Activated naive CD8-positive, alpha-beta T cell treated with anti-CD3 and anti-CD28 coated beads, Interleukin-2, amount 50 U/mL, for 24 hours (primary cell): Measurements from ENCODE around the gene GPR68.

Source experiments
- ATAC-seq: fragments of 150-1000 bp; cut with Tn5 transposase; one replicate; pipeline ENCODE4 v1.10.0; 2021
- DNase-seq: peaks from one replicate; pipeline ENCODE4 v3.0.0; 2021
- H3K27ac Mint-ChIP-seq: one replicate; pipeline ENCODE4 v1.8.0; 2021; ENCODE audit warnings: mild to moderate bottlenecking, mixed read lengths
- H3K27me3 Mint-ChIP-seq: one replicate; pipeline ENCODE4 v1.8.0; 2021; ENCODE audit warnings: mixed read lengths
- H3K36me3 Mint-ChIP-seq: one replicate; pipeline ENCODE4 v1.8.0; 2021; ENCODE audit warnings: low read depth, mixed read lengths
- H3K4me1 Mint-ChIP-seq: one replicate; pipeline ENCODE4 v1.8.0; 2021; ENCODE audit warnings: mixed read lengths
- H3K4me3 Mint-ChIP-seq: one replicate; pipeline ENCODE4 v1.8.0; 2021; ENCODE audit warnings: mild to moderate bottlenecking, moderate library complexity, mixed read lengths
- H3K9me3 Mint-ChIP-seq: one replicate; pipeline ENCODE4 v1.8.0; 2021; ENCODE audit warnings: mixed read lengths

The GPR68 gene

DNA sequence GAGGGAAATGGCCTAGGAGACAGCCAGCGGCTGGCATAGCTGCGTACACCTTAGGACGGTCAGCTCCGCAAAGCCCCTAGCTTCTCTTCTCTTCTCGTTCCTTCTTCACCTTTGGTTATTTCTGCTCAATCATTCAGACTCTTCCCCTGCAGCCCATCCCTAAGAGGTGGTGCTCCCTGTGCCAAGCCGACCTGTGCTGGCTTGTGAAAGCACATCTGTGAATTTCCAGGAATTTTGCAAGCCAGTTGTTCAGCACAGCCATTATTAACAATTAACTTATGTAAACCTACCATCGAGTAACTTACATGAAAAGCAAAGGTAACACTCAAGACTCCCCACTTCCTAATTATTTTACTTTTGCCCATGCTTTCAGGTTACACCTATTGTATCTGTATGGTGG is 20.9 kb upstream of the GPR68 start:
- Mint-ChIP-seq H3K27me3 (peaks cover 4% of the 10 kb centered on the region), H3K4me1 (peaks cover 56% of the 10 kb centered on the region), H3K4me3 (peak overlapping the region; percentile 21), H3K36me3 (peaks cover 4% of the 10 kb centered on the region), H3K27ac (no peak overlapping the region), H3K9me3 (no peaks in the 10 kb centered on the region)
- ATAC-seq, result no peak
- no peak for DNase-seq

GRCh38 chr14:91264151-91265150 is 19.9 kb upstream of the GPR68 start:
- H3K36me3 Mint-ChIP-seq, result peaks cover 2% of the 10 kb centered on the region
- no peak for ATAC-seq
- H3K27me3 Mint-ChIP-seq, result peaks cover 4% of the 10 kb centered on the region
- peaks cover 65% of the 10 kb centered on the region for H3K4me1 Mint-ChIP-seq
- peak; percentile 36 for DNase-seq
- peak overlapping the region; percentile 58 for H3K27ac Mint-ChIP-seq
- peak overlapping the region; percentile 64 for H3K4me3 Mint-ChIP-seq
- H3K9me3 Mint-ChIP-seq, result no peaks in the 10 kb centered on the region

- Mint-ChIP-seq H3K4me3 (peak overlapping the region; percentile 64), H3K36me3 (no peaks in the 10 kb centered on the region), H3K9me3 (no peaks in the 10 kb centered on the region), H3K4me1 (peaks cover 70% of the 10 kb centered on the region), H3K27ac (peak overlapping the region; percentile 26), H3K27me3 (peaks cover 4% of the 10 kb centered on the region)
- ATAC-seq (no peak), DNase-seq (no peak)
These were observed 18.8 kb upstream of the GPR68 start for GRCh38 chr14:91263329-91263728.

DNA sequence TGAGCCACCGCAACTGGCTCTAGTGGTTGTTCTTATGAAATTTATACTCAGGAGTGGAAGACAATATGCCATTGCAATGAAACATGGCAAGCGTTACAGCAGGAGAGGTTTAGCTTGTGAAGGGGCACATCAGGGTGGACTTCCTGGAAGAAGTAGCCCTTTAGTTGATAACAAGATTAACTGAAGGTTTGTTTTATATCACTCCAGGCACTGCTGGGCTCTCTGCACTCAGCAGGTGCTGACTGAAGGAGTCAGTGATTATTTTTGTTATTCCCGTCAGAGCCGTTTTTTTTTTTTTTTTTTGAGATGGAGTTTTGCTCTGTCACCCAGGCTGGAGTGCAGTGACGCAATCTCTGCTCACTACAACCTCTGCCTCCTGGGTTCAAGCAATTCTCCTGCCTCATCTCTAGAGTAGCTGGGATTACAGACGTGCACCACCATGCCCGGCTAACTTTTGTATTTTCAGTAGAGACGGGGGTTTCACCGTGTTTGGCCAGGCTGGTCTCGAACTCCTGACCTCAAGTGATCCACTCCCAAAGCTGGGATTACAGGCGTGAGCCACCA is 17.6 kb upstream of the GPR68 start:
- H3K4me3 Mint-ChIP-seq, result no peak overlapping the region
- DNase-seq, result no peak
- H3K27ac Mint-ChIP-seq, result no peak overlapping the region

GRCh38 chr14:91261115-91261514 is 16.6 kb upstream of the GPR68 start:
- DNase-seq (peak; percentile 65), ATAC-seq (peak; percentile 97)
- H3K27ac Mint-ChIP-seq, result peak overlapping the region; percentile 83
- H3K9me3 Mint-ChIP-seq, result no peaks in the 10 kb centered on the region
- no peak overlapping the region for H3K4me3 Mint-ChIP-seq
- H3K4me1 Mint-ChIP-seq, result peaks cover 75% of the 10 kb centered on the region
- peaks cover 4% of the 10 kb centered on the region for H3K27me3 Mint-ChIP-seq
- no peaks in the 10 kb centered on the region for H3K36me3 Mint-ChIP-seq

More for the DNA sequence above, 17.6 kb upstream of the GPR68 start:
- H3K4me1 Mint-ChIP-seq, result peaks cover 77% of the 10 kb centered on the region
- H3K9me3 Mint-ChIP-seq, result no peaks in the 10 kb centered on the region
- no peaks in the 10 kb centered on the region for H3K36me3 Mint-ChIP-seq
- peaks cover 4% of the 10 kb centered on the region for H3K27me3 Mint-ChIP-seq
- no peak for ATAC-seq

GRCh38 chr14:91258876-91259275 is 14.4 kb upstream of the GPR68 start:
- Mint-ChIP-seq H3K4me3 (no peak overlapping the region), H3K9me3 (no peaks in the 10 kb centered on the region), H3K27ac (no peak overlapping the region), H3K4me1 (peaks cover 73% of the 10 kb centered on the region), H3K27me3 (peaks cover 3% of the 10 kb centered on the region), H3K36me3 (no peaks in the 10 kb centered on the region)
- ATAC-seq, result no peak
- DNase-seq, result no peak

DNA sequence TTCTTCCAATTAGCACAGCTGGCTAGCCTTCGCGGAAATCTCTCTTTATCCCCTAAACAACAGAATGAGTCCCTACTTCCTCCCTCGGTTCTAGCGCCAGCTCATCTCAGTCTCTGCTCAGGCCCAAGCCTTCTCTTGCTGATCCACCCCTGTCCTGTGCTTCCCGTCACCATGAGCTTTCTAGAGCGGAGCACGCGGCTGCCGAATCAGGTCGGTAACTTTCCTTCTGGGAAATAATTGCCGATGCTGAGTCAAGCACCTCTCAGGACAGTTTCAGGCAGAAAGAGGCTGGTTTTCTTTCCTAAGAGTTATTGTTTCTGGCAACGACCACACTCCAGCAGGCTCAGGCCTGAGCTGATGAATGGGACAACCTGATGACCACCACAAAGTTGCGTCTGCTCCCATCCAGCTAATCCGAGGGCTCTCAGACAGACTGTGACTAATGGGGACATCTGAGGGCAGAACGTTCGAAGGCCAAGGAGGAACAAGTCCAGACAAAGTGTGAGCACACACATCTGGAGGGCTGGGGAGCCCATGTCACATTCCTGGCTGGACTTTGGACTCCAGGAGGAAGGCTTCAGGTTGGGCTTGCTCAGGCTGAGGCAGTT is 13.6 kb upstream of the GPR68 start:
- H3K27me3 Mint-ChIP-seq, result peaks cover under 1% of the 10 kb centered on the region
- peak overlapping the region; percentile 8 for H3K27ac Mint-ChIP-seq
- H3K4me1 Mint-ChIP-seq, result peaks cover 67% of the 10 kb centered on the region
- no peak for DNase-seq
- no peak overlapping the region for H3K4me3 Mint-ChIP-seq
- H3K9me3 Mint-ChIP-seq, result no peaks in the 10 kb centered on the region
- H3K36me3 Mint-ChIP-seq, result no peaks in the 10 kb centered on the region
- no peak for ATAC-seq

GRCh38 chr14:91257328-91258010 is 13.0 kb upstream of the GPR68 start:
- no peak overlapping the region for H3K4me3 Mint-ChIP-seq
- H3K27me3 Mint-ChIP-seq, result no peaks in the 10 kb centered on the region
- H3K4me1 Mint-ChIP-seq, result peaks cover 67% of the 10 kb centered on the region
- no peaks in the 10 kb centered on the region for H3K36me3 Mint-ChIP-seq
- no peaks in the 10 kb centered on the region for H3K9me3 Mint-ChIP-seq
- DNase-seq (no peak), ATAC-seq (no peak)
- H3K27ac Mint-ChIP-seq, result no peak overlapping the region

DNA sequence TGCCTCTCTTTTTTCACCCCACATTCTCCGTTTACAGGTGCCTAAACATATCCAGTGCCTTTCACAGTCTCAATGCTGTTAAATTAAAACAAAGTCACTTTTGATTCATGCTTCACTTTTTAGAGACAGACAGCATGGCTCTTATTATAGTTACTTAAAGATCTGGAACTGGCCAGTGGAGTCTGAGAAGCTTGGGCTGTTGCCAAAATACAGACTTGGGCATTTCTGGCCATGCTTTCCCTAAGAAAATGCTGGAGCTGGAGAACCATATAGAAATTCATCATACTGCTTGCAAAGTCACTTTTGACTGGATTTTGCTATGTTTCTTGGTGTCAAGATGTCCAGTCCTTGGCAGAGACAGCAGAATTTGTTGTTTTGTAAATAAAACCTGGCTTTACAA is 12.2 kb upstream of the GPR68 start:
- peaks cover 3% of the 10 kb centered on the region for H3K36me3 Mint-ChIP-seq
- no peaks in the 10 kb centered on the region for H3K27me3 Mint-ChIP-seq
- peaks cover 69% of the 10 kb centered on the region for H3K4me1 Mint-ChIP-seq
- H3K27ac Mint-ChIP-seq, result no peak overlapping the region
- DNase-seq, result no peak
- no peak for ATAC-seq
- no peak overlapping the region for H3K4me3 Mint-ChIP-seq
- H3K9me3 Mint-ChIP-seq, result no peaks in the 10 kb centered on the region

DNA sequence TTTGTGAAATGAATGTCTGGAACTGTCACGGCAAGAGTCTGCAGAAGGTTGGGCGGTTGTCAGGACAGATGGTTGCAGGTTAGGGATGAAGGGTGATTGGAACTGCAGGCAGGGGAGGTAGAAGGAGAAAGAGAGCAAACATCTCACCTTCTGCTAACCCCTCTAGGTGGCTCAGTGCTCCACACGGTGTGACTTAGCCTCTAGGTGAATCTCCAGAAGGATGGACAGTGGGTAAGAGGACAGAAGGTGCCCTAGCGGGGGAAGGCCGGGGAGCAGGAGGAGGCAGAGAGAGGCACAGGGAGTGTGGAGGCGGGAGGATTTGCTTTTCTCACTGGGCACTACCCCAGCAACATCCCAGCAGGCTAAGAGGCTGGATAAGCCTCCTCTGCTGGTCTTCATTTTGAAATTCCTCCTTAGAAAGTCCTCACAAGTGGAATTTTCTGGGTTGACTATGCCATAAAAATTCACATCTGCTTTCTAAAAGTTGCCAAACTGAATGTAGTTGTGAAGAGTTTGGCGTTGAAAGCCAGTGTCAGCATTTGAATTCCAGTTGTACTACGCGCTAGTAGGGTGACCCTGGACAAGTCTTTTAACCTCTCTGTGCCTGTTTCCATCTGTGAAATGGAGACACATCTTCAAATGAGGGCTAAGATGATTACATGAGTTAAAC is 10.7 kb upstream of the GPR68 start:
- DNase-seq (no peak), ATAC-seq (no peak)
- no peaks in the 10 kb centered on the region for H3K27me3 Mint-ChIP-seq
- peaks cover 69% of the 10 kb centered on the region for H3K4me1 Mint-ChIP-seq
- H3K4me3 Mint-ChIP-seq, result no peak overlapping the region
- no peaks in the 10 kb centered on the region for H3K9me3 Mint-ChIP-seq
- H3K36me3 Mint-ChIP-seq, result peaks cover 3% of the 10 kb centered on the region
- H3K27ac Mint-ChIP-seq, result no peak overlapping the region

GRCh38 chr14:91254461-91254860 is 10.0 kb upstream of the GPR68 start:
- DNase-seq, result no peak
- Mint-ChIP-seq H3K4me3 (peak overlapping the region; percentile 67), H3K27ac (peak overlapping the region; percentile 60), H3K36me3 (peaks cover 3% of the 10 kb centered on the region), H3K27me3 (no peaks in the 10 kb centered on the region), H3K9me3 (no peaks in the 10 kb centered on the region), H3K4me1 (peaks cover 69% of the 10 kb centered on the region)
- ATAC-seq, result peak; percentile 23

- DNase-seq (no peak), ATAC-seq (no peak)
- Mint-ChIP-seq H3K4me1 (peaks cover 70% of the 10 kb centered on the region), H3K27ac (peak overlapping the region; percentile 60), H3K36me3 (peaks cover 3% of the 10 kb centered on the region), H3K9me3 (no peaks in the 10 kb centered on the region), H3K27me3 (no peaks in the 10 kb centered on the region), H3K4me3 (peak overlapping the region; percentile 67)
These were observed 9.4 kb upstream of the GPR68 start for GRCh38 chr14:91253795-91254323.

- Mint-ChIP-seq H3K4me1 (peaks cover 71% of the 10 kb centered on the region), H3K9me3 (no peaks in the 10 kb centered on the region), H3K4me3 (peak overlapping the region; percentile 36), H3K27ac (no peak overlapping the region), H3K36me3 (peaks cover 3% of the 10 kb centered on the region), H3K27me3 (no peaks in the 10 kb centered on the region)
- peak; percentile 13 for ATAC-seq
- DNase-seq, result no peak
These were observed 8.6 kb upstream of the GPR68 start for GRCh38 chr14:91252871-91253794.
